Bronchial epithelial cell (primary cell): ENCODE data around the gene SLC11A1. TPM values are rescaled to one million over a fixed set of nuclear protein-coding genes. Genes with fewer than 3 reads are reported as not detected.

Experiments
- DNase-seq: peaks from one replicate; pipeline ENCODE4 v3.0.0-alpha.2; 2010; ENCODE audit warnings: low read depth
- FAIRE-seq: peaks from 2 replicates; lab custom pipeline; 2011; peaks lifted over from hg19 to GRCh38; lab: Jason Lieb, UNC
- H3K27me3 ChIP-seq: 2 replicates; pipeline ENCODE4 v1.5.1; 2011; ENCODE audit warnings: low read length; ENCODE audit not compliant: control insufficient read depth, insufficient read depth
- H3K36me3 ChIP-seq: 2 replicates; pipeline ENCODE4 v1.5.1; 2011; ENCODE audit warnings: low read length; ENCODE audit not compliant: control insufficient read depth, insufficient read depth
- H3K4me3 ChIP-seq: 2 replicates; pipeline ENCODE4 v1.5.1; 2011; ENCODE audit warnings: mild to moderate bottlenecking, low read depth, low read length, control low read depth
- total RNA-seq: library from RNA; depleted of rRNA; stranded (reverse); fragments of >200 nt; gene quantifications from 2 replicates; pipeline ENCODE4 v1.2.1, GENCODE V29; 2014
- TF ChIP-seq, protein P1 (sequence below): IDR thresholded peaks from 2 replicates; pipeline ENCODE4 v1.5.1; 2011; ENCODE audit warnings: mild to moderate bottlenecking, moderate library complexity, low read length, control low read depth, inconsistent platforms; ENCODE audit not compliant: insufficient read depth, severe bottlenecking

Gene SLC11A1
- total RNA-seq, 1 donor from 2014 or later = 0.26 TPM

DNA sequence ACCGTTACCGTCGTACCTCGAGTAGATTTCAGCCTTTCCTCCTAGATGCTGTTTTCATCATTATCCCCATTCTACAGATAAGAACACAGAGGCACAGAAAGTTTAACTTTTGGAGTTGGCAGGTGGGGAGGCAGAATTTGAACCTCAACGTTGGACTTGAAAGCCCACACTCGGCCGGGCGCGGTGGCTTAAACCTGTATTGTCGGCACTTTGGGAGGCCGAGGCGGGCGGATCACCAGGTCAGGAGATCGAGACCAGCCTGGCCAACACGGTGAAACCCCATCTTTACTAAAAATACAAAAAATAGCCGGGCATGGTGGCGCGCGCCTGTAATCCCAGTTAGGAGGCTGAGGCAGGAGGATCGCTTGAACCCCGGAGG, 13.9 kb upstream of the SLC11A1 start:
- Histone ChIP-seq H3K27me3 (no peaks in the 10 kb centered on the region), H3K4me3 (peak overlapping the region; percentile 46), H3K36me3 (no peaks in the 10 kb centered on the region)
- TF ChIP-seq, protein P1, sequence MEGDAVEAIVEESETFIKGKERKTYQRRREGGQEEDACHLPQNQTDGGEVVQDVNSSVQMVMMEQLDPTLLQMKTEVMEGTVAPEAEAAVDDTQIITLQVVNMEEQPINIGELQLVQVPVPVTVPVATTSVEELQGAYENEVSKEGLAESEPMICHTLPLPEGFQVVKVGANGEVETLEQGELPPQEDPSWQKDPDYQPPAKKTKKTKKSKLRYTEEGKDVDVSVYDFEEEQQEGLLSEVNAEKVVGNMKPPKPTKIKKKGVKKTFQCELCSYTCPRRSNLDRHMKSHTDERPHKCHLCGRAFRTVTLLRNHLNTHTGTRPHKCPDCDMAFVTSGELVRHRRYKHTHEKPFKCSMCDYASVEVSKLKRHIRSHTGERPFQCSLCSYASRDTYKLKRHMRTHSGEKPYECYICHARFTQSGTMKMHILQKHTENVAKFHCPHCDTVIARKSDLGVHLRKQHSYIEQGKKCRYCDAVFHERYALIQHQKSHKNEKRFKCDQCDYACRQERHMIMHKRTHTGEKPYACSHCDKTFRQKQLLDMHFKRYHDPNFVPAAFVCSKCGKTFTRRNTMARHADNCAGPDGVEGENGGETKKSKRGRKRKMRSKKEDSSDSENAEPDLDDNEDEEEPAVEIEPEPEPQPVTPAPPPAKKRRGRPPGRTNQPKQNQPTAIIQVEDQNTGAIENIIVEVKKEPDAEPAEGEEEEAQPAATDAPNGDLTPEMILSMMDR = no peak
- FAIRE-seq (no peak), DNase-seq (no peak)

DNA sequence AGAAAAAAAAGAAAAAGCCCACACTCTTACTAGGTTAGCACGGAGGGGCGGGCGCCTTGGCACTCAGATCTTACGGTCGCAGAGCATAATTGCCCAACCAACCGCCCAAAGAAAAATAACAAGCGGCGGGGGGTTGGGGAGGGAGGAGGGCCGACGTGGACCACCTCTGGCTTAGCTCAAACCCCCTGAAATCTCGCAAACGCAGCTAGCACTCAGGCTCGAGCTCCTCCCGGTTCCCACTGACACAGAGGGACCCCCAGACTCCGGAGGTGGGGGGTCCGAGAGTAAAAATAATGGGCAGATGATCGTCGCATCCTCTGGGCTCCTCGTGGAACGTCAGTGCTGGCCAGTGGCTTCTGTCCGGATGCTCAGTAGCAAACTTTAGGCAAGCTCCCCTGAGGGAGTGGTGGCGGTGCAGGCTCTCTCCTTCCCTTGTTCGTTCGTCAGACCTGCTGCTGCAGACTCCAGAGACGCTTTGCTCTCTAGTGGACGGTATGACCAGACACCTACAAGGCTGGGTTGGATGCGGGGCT, 13.4 kb upstream of the SLC11A1 start:
- DNase-seq = no peak
- no peak for FAIRE-seq
- TF ChIP-seq, protein P1 = no peak
- H3K4me3 ChIP-seq = no peak overlapping the region
- H3K36me3 ChIP-seq = no peaks in the 10 kb centered on the region
- H3K27me3 ChIP-seq = no peaks in the 10 kb centered on the region

DNA sequence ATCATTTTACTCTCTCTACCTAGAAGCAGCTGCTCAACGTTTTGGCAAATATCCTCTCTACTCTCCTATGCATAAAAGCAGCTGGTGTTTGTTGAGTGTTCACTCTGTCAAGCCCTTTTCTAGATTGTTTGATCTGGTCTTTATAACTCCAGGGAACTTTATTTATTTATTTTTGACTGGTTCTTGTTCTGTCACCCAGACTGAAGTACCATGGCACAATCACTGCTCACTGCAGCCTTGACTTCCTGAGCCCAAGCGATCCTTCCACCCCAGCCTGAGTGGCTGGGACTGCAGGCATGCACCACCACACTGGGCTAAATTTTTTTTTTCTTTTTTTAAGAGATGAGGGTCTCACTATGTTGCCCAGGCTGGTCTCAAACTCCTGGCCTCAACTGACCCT, 12.7 kb upstream of the SLC11A1 start:
- FAIRE-seq (no peak), DNase-seq (no peak)
- TF ChIP-seq, protein P1 = no peak
- Histone ChIP-seq H3K27me3 (no peaks in the 10 kb centered on the region), H3K36me3 (no peaks in the 10 kb centered on the region), H3K4me3 (no peak overlapping the region)

DNA sequence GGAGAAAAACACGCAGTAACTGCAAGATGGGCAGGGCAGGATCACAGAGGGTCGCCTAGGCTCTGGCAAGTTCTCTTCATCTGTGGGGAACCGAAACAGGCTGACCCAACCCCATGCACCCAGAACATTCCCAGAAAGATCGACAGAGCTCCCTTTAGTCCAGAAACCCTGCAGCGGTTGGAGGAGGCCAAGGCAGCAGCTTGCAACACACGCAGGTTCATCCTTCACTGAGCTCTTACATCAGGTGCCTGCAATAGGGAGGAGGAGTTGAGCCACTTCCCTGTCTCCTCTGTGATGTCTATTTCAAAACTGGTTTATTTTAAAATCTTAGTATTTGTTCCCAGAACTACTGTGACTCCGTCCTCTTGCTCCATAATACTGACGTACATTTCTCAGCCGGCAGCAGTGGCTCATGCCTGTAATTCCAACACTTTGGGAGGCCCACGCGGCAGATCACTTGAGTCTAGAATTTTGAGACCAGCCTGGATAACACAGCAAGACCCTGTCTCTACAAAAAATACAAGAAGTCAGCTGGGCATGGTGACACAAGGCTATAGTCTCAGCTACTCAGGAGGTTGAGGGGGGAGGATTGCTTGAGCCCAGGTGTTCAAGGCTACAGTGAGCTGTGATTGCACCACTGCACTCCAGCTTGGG, 11.5 kb upstream of the SLC11A1 start:
- FAIRE-seq (no peak), DNase-seq (no peak)
- Histone ChIP-seq H3K4me3 (no peak overlapping the region), H3K27me3 (no peaks in the 10 kb centered on the region), H3K36me3 (no peaks in the 10 kb centered on the region)
- TF ChIP-seq, protein P1 = no peak

DNA sequence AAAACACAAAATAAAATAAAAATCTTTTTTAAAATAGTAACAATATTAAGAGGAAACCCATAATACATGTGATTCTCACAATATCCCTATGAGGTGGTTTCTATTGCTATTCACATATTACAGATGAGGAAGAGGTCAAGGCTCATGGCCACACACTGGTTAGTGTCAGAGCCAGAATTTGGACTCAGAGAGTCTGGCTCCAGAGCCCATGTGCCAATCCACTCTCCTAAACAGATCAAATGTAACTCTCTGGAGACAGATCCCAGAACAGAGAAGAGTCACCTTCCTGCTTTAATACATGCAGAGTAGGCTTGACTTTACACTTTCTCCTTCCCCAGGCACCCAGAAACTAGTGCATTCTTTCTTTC, 10.1 kb upstream of the SLC11A1 start:
- H3K36me3 ChIP-seq = no peaks in the 10 kb centered on the region
- no peak overlapping the region for H3K4me3 ChIP-seq
- FAIRE-seq (no peak), DNase-seq (no peak)
- TF ChIP-seq, protein P1 = no peak
- H3K27me3 ChIP-seq = no peaks in the 10 kb centered on the region

DNA sequence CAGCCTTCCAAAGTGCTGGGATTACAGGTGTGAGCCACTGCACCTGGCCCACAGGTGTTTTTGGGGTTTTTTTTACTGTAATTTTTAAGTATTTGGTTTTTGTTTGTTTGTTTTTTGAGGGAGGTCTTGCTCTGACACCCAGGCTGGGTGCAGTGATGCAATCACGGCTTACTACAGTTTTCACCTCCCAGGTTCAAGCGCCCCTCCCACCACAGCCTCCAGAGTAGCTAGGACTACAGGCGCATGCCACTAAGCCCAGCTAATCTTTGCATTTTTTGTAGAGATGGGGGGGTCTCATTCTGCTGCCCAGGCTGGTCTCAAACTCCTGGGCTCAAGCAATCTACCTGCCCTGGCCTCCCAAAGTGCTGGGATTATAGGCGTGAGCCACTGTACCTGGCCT, 7.3 kb upstream of the SLC11A1 start:
- FAIRE-seq (no peak), DNase-seq (no peak)
- TF ChIP-seq, protein P1 = no peak
- Histone ChIP-seq H3K27me3 (no peaks in the 10 kb centered on the region), H3K36me3 (no peaks in the 10 kb centered on the region), H3K4me3 (no peak overlapping the region)
